LNCAP (cell line): ENCODE results near the gene HTR4.

ENCODE experiments used
- CTCF ChIP-seq: fragments of 450-650 bp; IDR thresholded peaks from 2 replicates; pipeline ENCODE4 v1.5.1; 2017; ENCODE audit warnings: mild to moderate bottlenecking

Gene HTR4

GRCh38 chr5:148690945-148691344 is 36.6 kb upstream of the HTR4 start:
- no peak for TF ChIP-seq CTCF

- TF ChIP-seq CTCF: no peak
Observed at GRCh38 chr5:148688787-148689186, 34.5 kb upstream of the HTR4 start.

- no peak for TF ChIP-seq CTCF
Observed at GRCh38 chr5:148687871-148688270, 33.5 kb upstream of the HTR4 start.

GRCh38 chr5:148687427-148687826 is 33.1 kb upstream of the HTR4 start:
- peak; percentile 70 for TF ChIP-seq CTCF

GRCh38 chr5:148686660-148687059 is 32.3 kb upstream of the HTR4 start:
- no peak for TF ChIP-seq CTCF

- TF ChIP-seq CTCF: no peak
Observed at GRCh38 chr5:148685520-148686134, 31.3 kb upstream of the HTR4 start.

- TF ChIP-seq CTCF: no peak
Observed at GRCh38 chr5:148684528-148684927, 30.2 kb upstream of the HTR4 start.

- TF ChIP-seq CTCF: no peak
Observed at GRCh38 chr5:148683651-148684050, 29.3 kb upstream of the HTR4 start.
